Keratinocyte (primary cell): Measurements from ENCODE around the gene FTCD. TPM values are rescaled to one million over a fixed set of nuclear protein-coding genes. Genes with fewer than 3 reads are reported as not detected.

Experiments
- DNase-seq: peaks from one replicate; pipeline ENCODE4 v3.0.0-alpha.2; 2011; ENCODE audit warnings: low read depth, missing footprints, low spot score
- FAIRE-seq: peaks from 2 replicates; lab custom pipeline; 2011; peaks lifted over from hg19 to GRCh38; lab: Jason Lieb, UNC
- H2AFZ ChIP-seq: 2 replicates; pipeline ENCODE4 v1.6.0; 2012; ENCODE audit warnings: low read length, control low read depth, inconsistent platforms; ENCODE audit not compliant: control insufficient read depth
- H3K27ac ChIP-seq: 2 replicates; pipeline ENCODE4 v1.5.1; 2011; ENCODE audit warnings: low read length; ENCODE audit not compliant: control insufficient read depth, insufficient read depth
- H3K27me3 ChIP-seq: 3 replicates; pipeline ENCODE4 v1.6.0; 2011; ENCODE audit warnings: low read length; ENCODE audit not compliant: control insufficient read depth, insufficient read depth; ENCODE audit errors: extremely low read depth
- H3K36me3 ChIP-seq, 2 experiments: 2 replicates in 1 of 2; 3 replicates in 1 of 2; pipeline ENCODE4 v1.5.1; 2011; ENCODE audit warnings: low read length in 2 of 2, mild to moderate bottlenecking in 1 of 2; ENCODE audit not compliant: control insufficient read depth in 2 of 2, insufficient read depth in 2 of 2; ENCODE audit errors: extremely low read depth in 1 of 2
- H3K4me1 ChIP-seq: 3 replicates; pipeline ENCODE4 v1.5.1; 2011; ENCODE audit warnings: low read length; ENCODE audit not compliant: control insufficient read depth, insufficient read depth; ENCODE audit errors: extremely low read depth
- H3K4me2 ChIP-seq: 3 replicates; pipeline ENCODE4 v1.6.0; 2011; ENCODE audit warnings: low read depth, low read length; ENCODE audit not compliant: control insufficient read depth, insufficient read depth; ENCODE audit errors: extremely low read depth
- H3K4me3 ChIP-seq, 3 experiments: fragments of 200-600 bp in 1 of 3; sonication (generic) in 1 of 3; 2 replicates in 2 of 3; 3 replicates in 1 of 3; pipeline ENCODE4 v1.5.1; 2011 to 2016; ENCODE audit warnings: low read length in 3 of 3, mild to moderate bottlenecking in 3 of 3, control low read depth in 2 of 3, inconsistent platforms in 1 of 3, low read depth in 1 of 3, mixed read lengths in 1 of 3, mixed run types in 1 of 3, moderate library complexity in 1 of 3; ENCODE audit not compliant: control insufficient read depth in 2 of 3, insufficient read depth in 2 of 3; ENCODE audit errors: extremely low read depth in 1 of 3
- H3K79me2 ChIP-seq: 2 replicates; pipeline ENCODE4 v1.6.0; 2012; ENCODE audit warnings: low read length; ENCODE audit not compliant: control insufficient read depth, insufficient read depth
- H3K9ac ChIP-seq: 3 replicates; pipeline ENCODE4 v1.6.0; 2011; ENCODE audit warnings: low read length; ENCODE audit not compliant: control insufficient read depth, insufficient read depth; ENCODE audit errors: extremely low read depth
- H3K9me1 ChIP-seq: 3 replicates; pipeline ENCODE4 v1.6.0; 2011; ENCODE audit warnings: low read length; ENCODE audit not compliant: control insufficient read depth, insufficient read depth; ENCODE audit errors: extremely low read depth
- H3K9me3 ChIP-seq: 2 replicates; pipeline ENCODE4 v1.5.1; 2012; ENCODE audit warnings: low read depth, low read length; ENCODE audit not compliant: control insufficient read depth
- H4K20me1 ChIP-seq: 3 replicates; pipeline ENCODE4 v1.6.0; 2011; ENCODE audit warnings: low read length; ENCODE audit not compliant: control insufficient read depth, insufficient read depth; ENCODE audit errors: extremely low read depth
- CTCF ChIP-seq, 3 experiments: IDR thresholded peaks in 1 of 3; conservative IDR thresholded peaks in 1 of 3; optimal IDR thresholded peaks in 1 of 3; 2 replicates in 2 of 3; 3 replicates in 1 of 3; pipeline versions ENCODE3 to v1.5.1; 2011; ENCODE audit warnings: low read length in 3 of 3, mild to moderate bottlenecking in 3 of 3, moderate library complexity in 2 of 3, control low read depth in 1 of 3, inconsistent platforms in 1 of 3; ENCODE audit not compliant: insufficient read depth in 2 of 3; ENCODE audit errors: extremely low read depth in 1 of 3
- EZH2 ChIP-seq: IDR thresholded peaks from one replicate; pipeline ENCODE4 v1.6.1; 2012; ENCODE audit warnings: inconsistent platforms, mild to moderate bottlenecking, low read length, moderate library complexity
- dilution Hi-C: fragments of 300-500 bp; cut with MboI; formaldehyde crosslinking; loops from one replicate; pipeline ENCODE4 v1.7.0; 2020; ENCODE audit warnings: low sequenced_read_pairs; ENCODE audit not compliant: extremely low pct_ligation_motif_present
- polyA plus RNA-seq, 5 experiments: library from polyadenylated mRNA; depleted of rRNA in 3 of 5; stranded (reverse) in 3 of 5; stranded (forward) in 1 of 5; unstranded in 1 of 5; fragments of >200 nt; gene quantifications; 1 replicate in 1 of 5; 2 replicates in 3 of 5; 3 replicates in 1 of 5; pipeline versions ENCODE4 v1.2.1 to v1.2.3, GENCODE V29; 2011 to 2012; ENCODE audit warnings: missing spikeins in 2 of 5, low read depth in 1 of 5, low replicate concordance in 1 of 5

The FTCD gene
- polyA plus RNA-seq, 1 donor (not counting 4 experiments of a cell fraction or from before 2014, with no cell fraction given), result not detected

DNA sequence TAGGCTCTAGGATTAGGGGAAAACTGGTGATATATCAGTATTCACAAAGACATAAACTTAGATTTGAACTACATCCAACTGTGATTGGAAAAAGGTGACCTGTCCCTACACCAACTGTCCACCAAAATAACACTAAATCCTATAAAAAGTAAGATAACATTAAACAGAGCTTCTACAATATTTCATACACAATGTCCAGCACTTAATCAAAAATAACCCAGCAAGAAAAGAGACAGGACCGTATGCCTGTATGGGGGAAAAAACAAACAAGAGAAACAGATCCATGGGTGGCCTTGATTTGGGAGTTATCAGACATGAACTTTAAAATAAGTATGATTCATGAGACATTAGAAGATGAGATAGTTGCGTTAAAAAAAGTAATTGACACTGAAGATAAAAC is 67.2 kb downstream of the FTCD start:
- Histone ChIP-seq H2AFZ (no peak overlapping the region), H3K9me1 (no peaks in the 10 kb centered on the region), H3K79me2 (no peaks in the 10 kb centered on the region), H3K9me3 (peaks cover 4% of the 10 kb centered on the region), H3K4me2 (no peak overlapping the region), H3K27ac (no peak overlapping the region), H3K4me1 (no peaks in the 10 kb centered on the region), H3K4me3 (no peak overlapping the region), H4K20me1 (no peaks in the 10 kb centered on the region), H3K36me3 (no peaks in the 10 kb centered on the region), H3K27me3 (peaks cover 26% of the 10 kb centered on the region), H3K9ac (no peak overlapping the region)
- DNase-seq (no peak), FAIRE-seq (no peak)
- TF ChIP-seq CTCF (optimal IDR thresholded peaks at IDR 0.05 in 1 of 3, IDR thresholded peaks at IDR 0.05 in 1 of 3, conservative IDR thresholded peaks at IDR 0.05 in 1 of 3; ENCODE audit: extremely low read depth in 1 of 3, insufficient read depth in 2 of 3, low read length in 3 of 3) (no peak), EZH2 (no peak)
- dilution Hi-C loops, result no loop called here

DNA sequence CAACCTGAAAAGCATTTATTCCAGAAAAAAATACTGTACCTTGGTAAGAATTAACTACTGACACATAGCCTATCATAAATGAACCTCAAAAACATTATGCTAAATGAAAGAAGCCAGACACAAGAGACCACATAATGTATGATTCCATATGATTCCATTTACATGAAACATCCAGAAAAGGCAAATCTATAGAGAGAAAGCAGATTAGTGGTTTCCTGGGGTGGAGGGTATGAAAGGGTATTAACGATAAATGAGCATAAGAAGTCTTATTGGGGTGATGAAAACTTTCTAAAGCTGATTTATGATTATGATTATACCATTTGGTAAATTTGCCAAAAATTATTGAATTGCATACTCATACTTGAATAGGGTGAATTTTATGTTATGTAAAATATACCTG is 67.7 kb downstream of the FTCD start:
- H3K9ac ChIP-seq, result no peak overlapping the region
- no peak overlapping the region for H3K4me3 ChIP-seq
- no peak for FAIRE-seq
- H3K9me1 ChIP-seq, result no peaks in the 10 kb centered on the region
- no peaks in the 10 kb centered on the region for H3K4me1 ChIP-seq
- peaks cover 27% of the 10 kb centered on the region for H3K27me3 ChIP-seq
- dilution Hi-C loops, result no loop called here
- DNase-seq, result no peak
- H3K27ac ChIP-seq, result no peak overlapping the region
- no peak overlapping the region for H3K4me2 ChIP-seq
- peaks cover 4% of the 10 kb centered on the region for H3K9me3 ChIP-seq
- H3K79me2 ChIP-seq, result no peaks in the 10 kb centered on the region
- no peak overlapping the region for H2AFZ ChIP-seq
- TF ChIP-seq EZH2 (no peak), CTCF (optimal IDR thresholded peaks at IDR 0.05 in 1 of 3, IDR thresholded peaks at IDR 0.05 in 1 of 3, conservative IDR thresholded peaks at IDR 0.05 in 1 of 3; ENCODE audit: extremely low read depth in 1 of 3, insufficient read depth in 2 of 3, low read length in 3 of 3) (no peak)
- H4K20me1 ChIP-seq, result no peaks in the 10 kb centered on the region
- no peaks in the 10 kb centered on the region for H3K36me3 ChIP-seq

Other genes starting within 250 kb of the FTCD start
- gene COL6A1, start 173.8 kb downstream of the FTCD start, polyA plus RNA-seq, result 2.5 to 6.5 TPM (median 4.2 TPM) in 3 replicates
- 0.03 to 0.41 TPM (median 0.12 TPM) in 3 replicates for gene COL6A2, start 57.5 kb downstream of the FTCD start, polyA plus RNA-seq
- 0.79 to 4.5 TPM (median 1.3 TPM) in 3 replicates for gene SPATC1L, start 28.9 kb upstream of the FTCD start, polyA plus RNA-seq
- 105 to 136 TPM (median 134 TPM) in 3 replicates for gene LSS, start 73.2 kb upstream of the FTCD start, polyA plus RNA-seq
- 27.9 to 42.3 TPM (median 34.3 TPM) in 3 replicates for gene MCM3AP, start 130.0 kb upstream of the FTCD start, polyA plus RNA-seq
- 16.2 to 23.5 TPM (median 20.8 TPM) in 3 replicates for gene YBEY, start 130.8 kb upstream of the FTCD start, polyA plus RNA-seq
- 0.50 to 1.4 TPM (median 1.2 TPM) in 3 replicates for gene C21orf58, start 168.3 kb upstream of the FTCD start, polyA plus RNA-seq
- gene PCNT, start 168.6 kb upstream of the FTCD start, polyA plus RNA-seq, result 7.6 to 9.8 TPM (median 8.9 TPM) in 3 replicates